Measurements from ENCODE around the gene FLAD1.

FLAD1 gene

GRCh38 chr1:154992721-154993571 is 9.8 kb downstream of the FLAD1 start:
- DNase-seq, result no peak

GRCh38 chr1:154993572-154994268 is 10.6 kb downstream of the FLAD1 start, which contains the start of gene LENEP:
TSS of gene LENEP (plus strand) at chr1:154993586. CDS start at chr1:154993608, 22 bp downstream.
- no peak for DNase-seq

- no peak for DNase-seq
These were observed 11.1 kb downstream of the FLAD1 start for GRCh38 chr1:154994269-154994587.

GRCh38 chr1:154994591-154994990 is 11.4 kb downstream of the FLAD1 start:
- DNase-seq, result no peak

GRCh38 chr1:154995301-154995983 is 12.3 kb downstream of the FLAD1 start:
- DNase-seq, result peak; percentile 64

- DNase-seq, result peak; percentile 60
These were observed 14.0 kb downstream of the FLAD1 start for GRCh38 chr1:154996966-154997701.

- DNase-seq, result no peak
These were observed 15.1 kb downstream of the FLAD1 start for GRCh38 chr1:154998201-154998780.

GRCh38 chr1:154998818-154999570 is 15.8 kb downstream of the FLAD1 start:
- DNase-seq, result peak; percentile 64

- no peak for DNase-seq
These were observed 16.6 kb downstream of the FLAD1 start for GRCh38 chr1:154999571-155000410.

GRCh38 chr1:155000411-155000725 is 17.2 kb downstream of the FLAD1 start:
- DNase-seq, result no peak

- peak; percentile 66 for DNase-seq
These were observed 17.7 kb downstream of the FLAD1 start for GRCh38 chr1:155000726-155001424.

GRCh38 chr1:155001425-155001674 is 18.2 kb downstream of the FLAD1 start:
- no peak for DNase-seq

- peak; percentile 99 for DNase-seq
These were observed 18.7 kb downstream of the FLAD1 start for GRCh38 chr1:155001675-155002463.

- DNase-seq, result no peak
These were observed 19.5 kb downstream of the FLAD1 start, which contains the start of gene ZBTB7B for GRCh38 chr1:155002464-155003226. TSS of gene ZBTB7B (plus strand) at chr1:155002802. CDS start at chr1:155014661, 11,859 bp downstream.

- DNase-seq, result no peak
These were observed 20.2 kb downstream of the FLAD1 start for GRCh38 chr1:155003227-155003765.

- no peak for DNase-seq
These were observed 20.7 kb downstream of the FLAD1 start for GRCh38 chr1:155003766-155004351.

- DNase-seq, result no peak
These were observed 21.4 kb downstream of the FLAD1 start for GRCh38 chr1:155004352-155005075.
